Cardiac muscle cell (in vitro differentiated cells and primary cell): ENCODE measurements around the gene DOHH. TPM values are rescaled to one million over a fixed set of nuclear protein-coding genes. Genes with fewer than 3 reads are reported as not detected.

Experiments used
- DNase-seq, 2 donors: peaks; one replicate each; pipeline versions ENCODE4 v3.0.0 to v3.0.0-alpha.2; 2010 to 2017; ENCODE audit warnings: low read depth in 1 of 2, low spot score in 1 of 2
- H3K27ac ChIP-seq: fragments of 200-600 bp; sonication (generic); 2 replicates; pipeline ENCODE4 v1.5.1; 2016
- H3K27me3 ChIP-seq: fragments of 200-600 bp; sonication (generic); 2 replicates; pipeline ENCODE4 v1.6.0; 2016; ENCODE audit warnings: control low read depth
- H3K36me3 ChIP-seq: fragments of 200-600 bp; sonication (generic); 2 replicates; pipeline ENCODE4 v1.5.1; 2016; ENCODE audit warnings: control low read depth
- H3K4me1 ChIP-seq: fragments of 200-600 bp; sonication (generic); 2 replicates; pipeline ENCODE4 v1.8.1; 2017; ENCODE audit warnings: low read depth, mild to moderate bottlenecking, mixed run types
- H3K4me3 ChIP-seq: fragments of 200-600 bp; sonication (generic); 2 replicates; pipeline ENCODE4 v1.5.1; 2016; ENCODE audit warnings: mild to moderate bottlenecking
- H3K9me3 ChIP-seq: fragments of 200-600 bp; sonication (generic); 2 replicates; pipeline ENCODE4 v1.5.1; 2017; ENCODE audit warnings: low read depth, mild to moderate bottlenecking, control low read depth
- CTCF ChIP-seq: IDR thresholded peaks from 2 replicates; pipeline ENCODE4 v1.5.1; 2012; ENCODE audit warnings: low read depth, mild to moderate bottlenecking, low read length
- polyA plus RNA-seq: library from polyadenylated mRNA; unstranded; fragments of >200 nt; fragmentation: Nextera tagmentation; extraction: Ambion mirVana; gene quantifications from 2 replicates; pipeline ENCODE4 v1.2.1, GENCODE V29; 2016
- total RNA-seq: library from RNA; depleted of rRNA; stranded (reverse); fragments of >200 nt; gene quantifications from 2 replicates; pipeline ENCODE4 v1.2.3, GENCODE V29; 2016

Gene DOHH
- total RNA-seq (16.2 and 19.4 TPM in 2 replicates), polyA plus RNA-seq (15.1 and 21.0 TPM in 2 replicates)

GRCh38 chr19:3500429-3501101 lies at the start of gene DOHH:
Gene DOHH, minus strand, starts transcription at chr19:3500674. Its CDS starts 3,860 bp downstream, at chr19:3496814.
- Histone ChIP-seq H3K27ac (peak within 1 kb of the TSS; percentile 96), H3K9me3 (no peaks in the 10 kb centered on the region), H3K27me3 (no peaks in the 10 kb centered on the region), H3K4me3 (peak within 1 kb of the TSS; percentile 83), H3K4me1 (peaks cover 4% of the 10 kb centered on the region), H3K36me3 (peaks cover 1% of the 10 kb centered on the region)
- TF ChIP-seq CTCF = no peak
- DNase-seq = peak; percentile 96 to 98

GRCh38 chr19:3549816-3550215 lies 49.3 kb upstream of the DOHH start:
- Histone ChIP-seq H3K27ac (no peak overlapping the region), H3K4me1 (no peaks in the 10 kb centered on the region), H3K27me3 (no peaks in the 10 kb centered on the region), H3K4me3 (no peak overlapping the region), H3K9me3 (no peaks in the 10 kb centered on the region), H3K36me3 (no peaks in the 10 kb centered on the region)
- no peak for TF ChIP-seq CTCF
- DNase-seq = no peak

- Histone ChIP-seq H3K4me1 (no peaks in the 10 kb centered on the region), H3K4me3 (no peak overlapping the region), H3K27ac (no peak overlapping the region), H3K27me3 (no peaks in the 10 kb centered on the region), H3K9me3 (no peaks in the 10 kb centered on the region), H3K36me3 (no peaks in the 10 kb centered on the region)
- no peak for DNase-seq
- TF ChIP-seq CTCF = no peak
Measured at GRCh38 chr19:3548606-3549005, 48.1 kb upstream of the DOHH start.

GRCh38 chr19:3547767-3548282 lies 47.4 kb upstream of the DOHH start:
- no peaks in the 10 kb centered on the region for H3K27me3 ChIP-seq
- H3K4me1 ChIP-seq = no peaks in the 10 kb centered on the region
- H3K36me3 ChIP-seq = no peaks in the 10 kb centered on the region
- H3K9me3 ChIP-seq = no peaks in the 10 kb centered on the region
- no peak for TF ChIP-seq CTCF
- H3K27ac ChIP-seq = no peak overlapping the region
- no peak overlapping the region for H3K4me3 ChIP-seq
- DNase-seq = no peak

- no peaks in the 10 kb centered on the region for H3K9me3 ChIP-seq
- H3K27me3 ChIP-seq = no peaks in the 10 kb centered on the region
- H3K36me3 ChIP-seq = no peaks in the 10 kb centered on the region
- H3K4me3 ChIP-seq = no peak overlapping the region
- no peak for DNase-seq
- no peaks in the 10 kb centered on the region for H3K4me1 ChIP-seq
- no peak overlapping the region for H3K27ac ChIP-seq
- peak; percentile 59 for TF ChIP-seq CTCF
Measured at GRCh38 chr19:3547301-3547731, 46.8 kb upstream of the DOHH start.
